BJ (cell line): ENCODE measurements around the gene THSD7B. TPM values are rescaled to one million over a fixed set of nuclear protein-coding genes. Genes with fewer than 3 reads are reported as not detected.
"Not testable (repeated sequence)": the region's sequence is repeated elsewhere in the genome, so short reads cannot be mapped to it uniquely, and the experiment has no call there.

Experiments
- CTCF ChIA-PET: fragments of 350-600 bp; formaldehyde crosslinking; extraction: SDS; loops from one replicate; lab custom pipeline; 2021; ENCODE audit warnings: antibody characterized with exemption, inconsistent platforms; lab: Yijun Ruan, JAX
- POLR2A ChIA-PET: fragments of 300-600 bp; sonication (Branson Sonifier 250); formaldehyde crosslinking; extraction: SDS; loops from one replicate; lab custom pipeline; 2021; ENCODE audit warnings: antibody characterized with exemption; lab: Charles Lee
- DNase-seq: peaks from one replicate; pipeline ENCODE4 v3.0.0-alpha.2; 2011; ENCODE audit warnings: low read depth
- H3K27me3 ChIP-seq: 2 replicates; pipeline ENCODE4 v1.6.0; 2011; ENCODE audit warnings: low read length; ENCODE audit not compliant: control insufficient read depth, insufficient read depth
- H3K36me3 ChIP-seq: 2 replicates; pipeline ENCODE4 v1.5.1; 2011; ENCODE audit warnings: low read length; ENCODE audit not compliant: control insufficient read depth, insufficient read depth
- H3K4me3 ChIP-seq: 2 replicates; pipeline ENCODE4 v1.5.1; 2011; ENCODE audit warnings: low read depth, mild to moderate bottlenecking, control low read depth, low read length
- polyA plus RNA-seq: library from polyadenylated mRNA; depleted of rRNA; stranded (reverse); fragments of >200 nt; gene quantifications from 2 replicates; pipeline ENCODE4 v1.2.3, GENCODE V29; 2011
- TF ChIP-seq, protein P1 (sequence below): IDR thresholded peaks from 2 replicates; pipeline ENCODE4 v1.5.1; 2011; ENCODE audit warnings: low read depth, mild to moderate bottlenecking, control low read depth, inconsistent platforms, low read length, moderate library complexity; ENCODE audit not compliant: insufficient read depth

THSD7B gene
- polyA plus RNA-seq, 1 experiment, result 0.13 TPM

DNA sequence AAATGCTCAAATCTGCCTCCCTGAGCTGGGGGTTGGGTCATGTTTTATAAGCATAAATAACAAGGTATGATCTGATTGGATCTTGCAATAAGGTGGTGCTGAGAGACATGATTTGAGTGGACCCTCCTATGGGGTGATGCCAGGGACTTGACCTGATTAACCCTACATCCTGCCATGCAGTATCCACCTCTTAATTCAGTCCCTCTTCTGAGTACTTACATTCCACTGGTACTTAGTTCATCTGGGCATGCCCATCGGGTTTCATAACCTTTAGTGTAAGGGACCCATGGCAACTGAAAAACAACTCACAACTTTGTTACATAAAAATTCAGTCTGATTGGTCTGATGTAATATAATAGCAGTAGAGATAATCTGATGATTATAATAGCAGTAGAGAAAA lies 801.0 kb downstream of the THSD7B start:
- DNase-seq, result no peak
- no peaks in the 10 kb centered on the region for H3K27me3 ChIP-seq
- ChIA-PET CTCF (no interaction called here), POLR2A (no interaction called here)
- H3K36me3 ChIP-seq, result no peaks in the 10 kb centered on the region
- no peak overlapping the region for H3K4me3 ChIP-seq
- TF ChIP-seq, protein P1, sequence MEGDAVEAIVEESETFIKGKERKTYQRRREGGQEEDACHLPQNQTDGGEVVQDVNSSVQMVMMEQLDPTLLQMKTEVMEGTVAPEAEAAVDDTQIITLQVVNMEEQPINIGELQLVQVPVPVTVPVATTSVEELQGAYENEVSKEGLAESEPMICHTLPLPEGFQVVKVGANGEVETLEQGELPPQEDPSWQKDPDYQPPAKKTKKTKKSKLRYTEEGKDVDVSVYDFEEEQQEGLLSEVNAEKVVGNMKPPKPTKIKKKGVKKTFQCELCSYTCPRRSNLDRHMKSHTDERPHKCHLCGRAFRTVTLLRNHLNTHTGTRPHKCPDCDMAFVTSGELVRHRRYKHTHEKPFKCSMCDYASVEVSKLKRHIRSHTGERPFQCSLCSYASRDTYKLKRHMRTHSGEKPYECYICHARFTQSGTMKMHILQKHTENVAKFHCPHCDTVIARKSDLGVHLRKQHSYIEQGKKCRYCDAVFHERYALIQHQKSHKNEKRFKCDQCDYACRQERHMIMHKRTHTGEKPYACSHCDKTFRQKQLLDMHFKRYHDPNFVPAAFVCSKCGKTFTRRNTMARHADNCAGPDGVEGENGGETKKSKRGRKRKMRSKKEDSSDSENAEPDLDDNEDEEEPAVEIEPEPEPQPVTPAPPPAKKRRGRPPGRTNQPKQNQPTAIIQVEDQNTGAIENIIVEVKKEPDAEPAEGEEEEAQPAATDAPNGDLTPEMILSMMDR, result no peak

- DNase-seq, result no peak
- H3K4me3 ChIP-seq, result no peak overlapping the region
- H3K36me3 ChIP-seq, result no peaks in the 10 kb centered on the region
- POLR2A ChIA-PET, result no interaction called here
- no peaks in the 10 kb centered on the region for H3K27me3 ChIP-seq
- CTCF ChIA-PET, result no interaction called here
- TF ChIP-seq, protein P1, result no peak
These were observed 805.1 kb downstream of the THSD7B start for GRCh38 chr2:137570484-137570883.

- H3K4me3 ChIP-seq, H3K36me3 ChIP-seq, POLR2A ChIA-PET, H3K27me3 ChIP-seq, CTCF ChIA-PET, DNase-seq: not testable (repeated sequence)
These were observed 822.5 kb downstream of the THSD7B start for GRCh38 chr2:137587834-137588233.

GRCh38 chr2:137588578-137588977 lies 823.2 kb downstream of the THSD7B start:
- H3K27me3 ChIP-seq, CTCF ChIA-PET, H3K36me3 ChIP-seq, DNase-seq, POLR2A ChIA-PET, H3K4me3 ChIP-seq: not testable (repeated sequence)

DNA sequence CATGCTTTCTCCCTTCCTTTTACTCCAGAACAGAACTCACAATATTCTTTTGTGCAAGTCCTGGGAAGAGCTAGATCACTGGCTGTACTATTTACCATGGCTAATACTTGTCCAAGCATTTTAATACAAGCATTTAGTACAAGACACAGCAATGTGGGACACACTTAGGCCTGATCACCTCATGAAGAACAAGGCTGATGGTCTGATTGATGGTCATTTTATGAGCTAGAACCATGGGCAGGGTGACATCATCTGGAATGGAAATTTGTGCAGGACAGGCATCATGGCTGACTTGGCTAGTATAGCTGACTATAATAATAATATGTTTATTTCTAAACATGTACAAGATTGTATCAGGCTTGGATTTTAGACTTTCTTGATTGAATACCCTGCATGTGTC lies 824.8 kb downstream of the THSD7B start:
- ChIA-PET CTCF (no interaction called here), POLR2A (no interaction called here)
- DNase-seq, result no peak
- Histone ChIP-seq H3K36me3 (no peaks in the 10 kb centered on the region), H3K4me3 (no peak overlapping the region), H3K27me3 (no peaks in the 10 kb centered on the region)
- TF ChIP-seq, protein P1, result no peak

DNA sequence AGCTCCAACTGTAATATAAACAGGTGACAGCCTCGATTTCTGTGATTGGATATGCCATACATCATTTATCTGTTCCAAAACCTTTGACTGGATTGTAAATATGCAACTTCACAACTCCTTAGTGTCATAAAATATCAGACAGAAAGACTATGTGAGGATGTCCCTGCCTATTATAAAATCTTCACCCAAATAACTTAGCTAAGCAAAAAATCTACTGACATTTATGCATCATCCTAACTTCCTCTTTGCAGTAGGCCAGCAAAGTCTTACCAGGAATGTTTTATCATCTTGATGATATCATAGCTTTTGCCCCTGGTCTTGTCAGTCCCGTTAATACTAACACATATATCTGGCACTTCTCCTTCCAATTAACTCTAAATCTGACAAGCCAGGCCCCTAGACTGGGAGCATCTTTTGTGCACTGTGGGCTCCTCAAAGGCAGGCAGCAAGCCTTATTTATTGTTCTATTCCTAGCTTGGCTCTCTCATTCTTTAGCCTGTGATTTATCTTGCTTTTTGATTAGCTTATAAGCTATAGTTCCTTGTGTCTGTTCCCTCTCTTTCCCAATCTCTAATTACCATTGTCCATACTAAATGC lies 842.5 kb downstream of the THSD7B start:
- DNase-seq, result no peak
- Histone ChIP-seq H3K4me3 (no peak overlapping the region), H3K36me3 (no peaks in the 10 kb centered on the region), H3K27me3 (no peaks in the 10 kb centered on the region)
- TF ChIP-seq, protein P1, result no peak
- ChIA-PET POLR2A (no interaction called here), CTCF (no interaction called here)
